SK-N-SH treated with all-trans-retinoic acid at 6 μM for 48 hours (cell line): Measurements from ENCODE around the gene PTPRJ.

Experiments used
- ATAC-seq: fragments of 200-7000 bp; cut with Tn5 transposase; 3 replicates; pipeline ENCODE4 v1.9.1; 2020; ENCODE audit warnings: mild to moderate bottlenecking, moderate library complexity
- BACH2 ChIP-seq: fragments of 250-450 bp; sonication (Bioruptor Pico); IDR thresholded peaks from 2 replicates; pipeline ENCODE4 v1.9.0; 2021; ENCODE audit warnings: mild to moderate bottlenecking, borderline replicate concordance
- CSDC2 ChIP-seq: fragments of 250-450 bp; sonication (Bioruptor Pico); IDR thresholded peaks from 2 replicates; pipeline ENCODE4 v1.5.0; 2020; ENCODE audit warnings: mild to moderate bottlenecking, moderate library complexity
- ESRRG ChIP-seq: fragments of 250-450 bp; sonication (Bioruptor Pico); IDR thresholded peaks from 2 replicates; pipeline ENCODE4 v1.6.1; 2021; ENCODE audit warnings: mild to moderate bottlenecking
- GLIS3 ChIP-seq: fragments of 250-450 bp; sonication (Bioruptor Pico); IDR thresholded peaks from 2 replicates; pipeline ENCODE4 v1.5.0; 2020; ENCODE audit warnings: mild to moderate bottlenecking, moderate library complexity
- ISL1 ChIP-seq: fragments of 250-450 bp; sonication (Bioruptor Pico); IDR thresholded peaks from 2 replicates; pipeline ENCODE4 v2.1.2; 2022; ENCODE audit warnings: mild to moderate bottlenecking, moderate library complexity
- OSR1 ChIP-seq: fragments of 250-450 bp; sonication (Bioruptor Pico); IDR thresholded peaks from 2 replicates; pipeline ENCODE4 v1.8.0; 2022; ENCODE audit warnings: moderate library complexity, mild to moderate bottlenecking, inconsistent platforms
- POU6F1 ChIP-seq: fragments of 250-450 bp; sonication (Bioruptor Pico); IDR thresholded peaks from 2 replicates; pipeline ENCODE4 v1.8.0; 2021; ENCODE audit warnings: low read depth, mild to moderate bottlenecking, moderate library complexity, borderline replicate concordance
- RARB ChIP-seq: fragments of 250-450 bp; sonication (Bioruptor Pico); IDR thresholded peaks from 2 replicates; pipeline ENCODE4 v1.8.0; 2021; ENCODE audit warnings: mild to moderate bottlenecking, moderate library complexity
- SNAI2 ChIP-seq: fragments of 250-450 bp; sonication (Bioruptor Pico); IDR thresholded peaks from 2 replicates; pipeline ENCODE4 v1.5.0; 2020; ENCODE audit warnings: mild to moderate bottlenecking, moderate library complexity
- TCF4 ChIP-seq: fragments of 250-450 bp; sonication (Bioruptor Pico); IDR thresholded peaks from 2 replicates; pipeline ENCODE4 v1.8.0; 2021; ENCODE audit warnings: mild to moderate bottlenecking, moderate library complexity, borderline replicate concordance
- TSHZ2 ChIP-seq: fragments of 250-450 bp; sonication (Bioruptor Pico); IDR thresholded peaks from 2 replicates; pipeline ENCODE4 v1.5.0; 2020; ENCODE audit warnings: mild to moderate bottlenecking, moderate library complexity
- ZC3H10 ChIP-seq: fragments of 250-450 bp; sonication (Bioruptor Pico); IDR thresholded peaks from 2 replicates; pipeline ENCODE4 v1.5.1; 2021; ENCODE audit warnings: mild to moderate bottlenecking, moderate library complexity
- ZFP3 ChIP-seq: fragments of 250-450 bp; sonication (Bioruptor Pico); IDR thresholded peaks from 2 replicates; pipeline ENCODE4 v1.5.0; 2020; ENCODE audit warnings: mild to moderate bottlenecking, moderate library complexity
- ZFP30 ChIP-seq: fragments of 450-650 bp; formaldehyde crosslinking; IDR thresholded peaks from 2 replicates; pipeline ENCODE4 v1.5.0; 2022; ENCODE audit warnings: mild to moderate bottlenecking, moderate library complexity
- ZNF70 ChIP-seq: fragments of 450-650 bp; formaldehyde crosslinking; IDR thresholded peaks from 2 replicates; pipeline ENCODE4 v1.5.0; 2020; ENCODE audit warnings: mild to moderate bottlenecking, moderate library complexity
- ZNF8 ChIP-seq: fragments of 450-650 bp; formaldehyde crosslinking; IDR thresholded peaks from 2 replicates; pipeline ENCODE4 v1.5.0; 2020; ENCODE audit warnings: mild to moderate bottlenecking, moderate library complexity

Gene PTPRJ

GRCh38 chr11:48103621-48104567 lies 123.5 kb downstream of the PTPRJ start:
- peak; percentile 36; the same call in 2 of the 3 replicates for ATAC-seq
- no peak for TF ChIP-seq OSR1 (CRISPR knock-in tag)
- TF ChIP-seq ZC3H10 (CRISPR knock-in tag), result no peak
- TF ChIP-seq ISL1 (CRISPR knock-in tag), result 0 out of 2 replicates have a peak, but pooled peaks have one; percentile 17
- TF ChIP-seq, all 23 proteins: peak for 1

GRCh38 chr11:48104568-48104924 lies 124.2 kb downstream of the PTPRJ start:
- ATAC-seq, result no peak

GRCh38 chr11:48105096-48105990 lies 125.0 kb downstream of the PTPRJ start:
- TF ChIP-seq SNAI2, result no peak
- TF ChIP-seq ZNF70 (CRISPR knock-in tag), result no peak
- no peak for ATAC-seq

More at GRCh38 chr11:48104568-48104924, 124.2 kb downstream of the PTPRJ start:
- TF ChIP-seq ZNF8, result no peak
- no peak for TF ChIP-seq TSHZ2 (CRISPR knock-in tag)
- no peak for TF ChIP-seq ZFP30 (CRISPR knock-in tag)
- peak; percentile 74; the same call in 1 of the 2 replicates for TF ChIP-seq ZFP3 (CRISPR knock-in tag)
- TF ChIP-seq GLIS3 (CRISPR knock-in tag), result no peak
- no peak for TF ChIP-seq ESRRG (CRISPR knock-in tag)
- TF ChIP-seq POU6F1 (CRISPR knock-in tag), result no peak
- no peak for TF ChIP-seq BACH2 (CRISPR knock-in tag)

GRCh38 chr11:48106166-48106565 lies 125.8 kb downstream of the PTPRJ start:
- TF ChIP-seq RARB (no peak), TCF4 (no peak), CSDC2 (CRISPR knock-in tag) (no peak), POU6F1 (CRISPR knock-in tag) (no peak), ZNF8 (no peak), ISL1 (CRISPR knock-in tag) (no peak), GLIS3 (CRISPR knock-in tag) (no peak)
- no peak for ATAC-seq

GRCh38 chr11:48107188-48107704 lies 126.9 kb downstream of the PTPRJ start:
- TF ChIP-seq RARB (no peak), ZNF8 (no peak)
- TF ChIP-seq, all 23 proteins: peak for 0
- ATAC-seq, result peak; percentile 11; the same call in 1 of the 3 replicates
